Measurements from ENCODE around the gene SLC6A5. TPM values are rescaled to one million over a fixed set of nuclear protein-coding genes. Genes with fewer than 3 reads are reported as not detected.
"Not testable (repeated sequence)": the region's sequence is repeated elsewhere in the genome, so short reads cannot be mapped to it uniquely, and the experiment has no call there.

Gene SLC6A5
- not detected for polyA plus RNA-seq (ENCODE audit: insufficient read depth in 1 of 5, insufficient read length in 5 of 5, low replicate concordance in 1 of 5)
- long read RNA-seq, donor 1 = 0 reads
- long read RNA-seq, donor 2 = 0 reads
- long read RNA-seq, donor 3 = 0 reads
- long read RNA-seq, donor 4 = 0 reads
- long read RNA-seq, donor 5 = 0 reads
- long read RNA-seq, donor 6 = 0 reads
- long read RNA-seq, donor 7 = 0 reads
- long read RNA-seq, donor 8 = 0 reads

- peak; percentile 31 to 47 for DNase-seq
Observed at GRCh38 chr11:20599221-20600019, at the start of gene SLC6A5. Gene SLC6A5 (plus strand): TSS chr11:20599608. CDS start chr11:20599673, 65 bp downstream.

GRCh38 chr11:20551096-20551495 lies 48.3 kb upstream of the SLC6A5 start:
- no peak for DNase-seq

DNA sequence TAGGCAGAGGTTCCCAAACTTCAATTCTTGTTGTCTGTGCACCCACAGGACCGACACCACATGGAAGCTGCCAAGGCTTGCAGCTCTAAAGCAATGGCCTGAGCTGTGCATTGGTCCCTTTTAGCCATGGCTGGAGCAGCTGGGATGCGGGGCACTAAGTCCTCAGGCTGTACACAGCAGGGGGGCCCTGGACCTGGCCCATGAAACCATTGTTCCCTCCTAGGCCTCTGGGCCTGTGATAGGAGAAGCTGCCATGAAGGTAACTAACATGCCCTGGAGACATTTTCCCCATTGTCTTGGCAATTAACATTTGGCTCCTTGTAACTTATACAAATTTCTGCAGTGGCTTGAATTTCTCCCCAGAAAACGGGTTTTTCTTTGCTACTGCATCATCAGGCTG lies 43.6 kb upstream of the SLC6A5 start:
- no peak for DNase-seq

GRCh38 chr11:20556396-20556795 lies 43.0 kb upstream of the SLC6A5 start:
- not testable (repeated sequence) for DNase-seq

DNA sequence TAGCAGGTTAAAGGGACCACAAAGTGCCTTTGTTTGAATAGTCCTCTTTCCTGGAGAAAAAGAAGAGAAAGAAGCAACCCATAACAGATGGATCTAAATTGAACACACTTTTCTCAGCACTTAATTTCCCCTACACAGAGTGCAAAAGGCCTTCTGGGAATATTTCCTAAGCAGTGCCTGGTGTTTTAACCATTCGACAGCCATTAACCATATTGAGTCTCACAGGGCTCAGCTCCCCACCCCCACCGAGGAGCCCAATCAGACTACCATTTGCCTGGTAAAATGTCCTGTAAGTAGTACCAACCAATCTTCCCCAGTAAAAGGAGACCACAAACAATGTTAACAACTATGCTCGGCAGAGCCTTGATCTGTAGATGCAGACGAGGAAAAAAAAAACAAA lies 40.7 kb upstream of the SLC6A5 start:
- no peak for DNase-seq

DNA sequence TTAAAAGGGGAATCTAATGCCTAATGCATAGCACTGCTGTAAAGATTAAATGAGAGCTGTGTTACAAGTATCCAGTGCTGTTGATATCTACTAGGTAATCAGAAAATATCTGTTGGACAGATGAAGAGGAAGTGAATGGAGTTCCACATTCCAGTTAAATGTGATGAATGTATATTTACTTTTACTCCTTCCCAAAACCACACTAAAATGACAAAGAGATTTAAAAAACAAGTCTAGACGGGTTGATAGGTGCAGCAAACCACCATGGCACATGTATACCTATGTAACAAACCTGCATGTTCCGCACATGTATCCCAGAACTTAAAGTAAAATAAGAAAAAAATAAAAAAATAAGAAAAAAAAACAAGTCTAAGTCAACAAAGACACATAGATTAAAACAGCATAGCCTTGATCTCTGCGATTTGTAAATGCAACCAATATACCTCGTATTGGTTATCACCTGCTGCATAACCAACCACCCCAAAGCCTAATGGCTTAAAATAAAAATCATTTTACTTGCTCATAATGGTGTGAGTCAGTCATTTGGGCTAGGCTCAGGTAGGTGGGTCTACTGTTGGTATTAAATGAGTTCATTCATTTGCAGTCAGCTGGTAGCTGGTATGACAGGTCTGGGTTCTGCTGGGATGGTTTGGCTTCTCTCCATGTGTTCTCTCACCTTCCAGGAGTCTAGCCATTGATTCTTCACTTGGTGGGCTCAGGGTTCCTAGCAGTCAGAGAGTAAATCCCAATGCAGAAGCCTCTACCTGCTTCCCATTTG lies 39.7 kb upstream of the SLC6A5 start:
- DNase-seq = no peak

DNA sequence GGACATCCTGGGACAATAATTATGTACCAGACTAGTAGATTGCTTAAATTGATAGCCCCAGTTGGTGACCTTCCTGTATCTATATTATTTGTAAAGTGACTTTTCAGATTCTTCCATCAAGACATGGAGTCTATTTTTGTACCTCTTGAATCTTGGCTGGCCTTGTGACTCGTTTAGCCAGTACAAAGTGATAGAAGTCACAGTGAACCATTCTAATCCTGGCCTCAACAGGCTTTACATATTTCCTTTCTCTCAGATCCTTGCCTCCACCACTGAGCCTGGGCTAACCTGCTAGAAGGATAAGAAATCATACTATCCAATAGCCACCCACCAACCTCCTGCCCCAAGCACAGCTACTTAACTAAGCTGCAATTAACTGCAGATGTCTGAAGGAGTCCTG lies 37.5 kb upstream of the SLC6A5 start:
- no peak for DNase-seq

DNA sequence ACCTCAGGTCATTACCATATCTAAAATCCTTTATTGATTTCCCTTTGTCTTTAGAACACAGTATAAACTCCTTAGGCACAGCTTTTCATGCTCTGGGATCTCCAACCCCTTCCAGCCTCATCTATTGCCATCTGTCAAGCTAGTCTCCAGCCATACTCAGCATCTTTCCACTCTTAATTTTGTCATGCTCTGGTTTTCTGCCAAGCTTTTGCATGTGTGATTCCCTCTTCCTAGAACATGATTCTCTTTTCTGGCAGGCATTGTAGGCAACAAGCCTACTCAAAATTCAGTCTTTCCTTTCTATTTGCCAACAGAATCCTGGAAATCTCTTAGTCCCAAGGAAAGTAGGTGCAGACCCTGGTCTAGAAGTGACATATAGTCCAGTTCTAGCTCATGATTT lies 35.5 kb upstream of the SLC6A5 start:
- DNase-seq = no peak

DNA sequence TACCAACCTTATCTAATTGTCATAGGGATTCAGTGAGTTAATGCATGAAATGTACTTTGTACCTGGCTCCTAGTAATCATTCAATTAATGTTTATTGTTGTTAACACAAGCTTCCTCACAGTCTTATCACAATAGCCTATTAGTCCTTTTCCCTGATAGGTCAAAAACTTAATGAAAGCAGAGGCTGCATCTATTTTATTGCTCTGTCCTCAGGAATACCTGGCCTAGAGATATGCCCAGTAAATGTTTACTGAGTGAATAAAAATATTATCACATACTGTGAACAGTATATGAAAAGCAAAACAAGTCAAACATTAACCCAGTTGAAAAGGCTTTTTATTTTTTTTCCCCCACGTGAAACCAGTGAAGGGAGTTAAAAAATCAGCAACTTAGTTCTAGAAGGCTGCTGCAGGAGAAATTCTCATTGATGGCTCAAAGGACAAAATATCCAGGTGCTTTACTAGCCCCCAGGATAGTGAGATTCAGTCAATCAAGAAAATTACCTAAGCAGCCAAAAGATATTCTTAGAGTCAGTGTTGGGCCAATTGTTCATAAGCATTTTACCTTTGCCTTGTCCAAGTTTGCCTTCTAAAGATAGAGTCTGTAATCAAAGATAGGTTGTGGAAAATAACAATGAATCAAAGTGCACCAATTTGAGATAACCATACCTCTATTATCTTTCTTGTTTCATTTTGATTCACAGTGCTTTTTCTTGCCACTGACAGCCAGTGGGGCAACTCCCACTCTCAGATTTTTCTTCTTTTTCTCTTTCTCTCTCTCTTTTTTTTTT lies 34.4 kb upstream of the SLC6A5 start:
- no peak for DNase-seq

DNA sequence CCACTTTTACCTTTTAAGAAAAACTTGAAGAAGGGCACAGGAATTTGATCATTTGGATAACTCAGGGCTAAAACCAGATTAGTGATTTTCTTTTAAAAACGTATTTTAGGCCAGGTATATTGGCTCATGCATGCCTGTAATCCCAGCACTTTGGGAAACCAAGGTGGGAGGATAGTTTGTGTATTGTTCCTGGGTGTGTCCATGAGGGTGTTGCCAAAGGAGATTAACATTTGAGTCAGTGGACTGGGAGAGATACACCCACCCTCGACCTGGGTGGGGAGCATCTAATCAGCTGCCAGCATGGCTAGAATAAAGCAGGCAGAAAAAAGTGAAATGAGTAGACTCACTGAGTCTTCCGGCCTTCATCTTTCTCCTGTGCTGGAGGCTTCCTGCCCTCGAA lies 33.3 kb upstream of the SLC6A5 start:
- DNase-seq = not testable (repeated sequence)

DNA sequence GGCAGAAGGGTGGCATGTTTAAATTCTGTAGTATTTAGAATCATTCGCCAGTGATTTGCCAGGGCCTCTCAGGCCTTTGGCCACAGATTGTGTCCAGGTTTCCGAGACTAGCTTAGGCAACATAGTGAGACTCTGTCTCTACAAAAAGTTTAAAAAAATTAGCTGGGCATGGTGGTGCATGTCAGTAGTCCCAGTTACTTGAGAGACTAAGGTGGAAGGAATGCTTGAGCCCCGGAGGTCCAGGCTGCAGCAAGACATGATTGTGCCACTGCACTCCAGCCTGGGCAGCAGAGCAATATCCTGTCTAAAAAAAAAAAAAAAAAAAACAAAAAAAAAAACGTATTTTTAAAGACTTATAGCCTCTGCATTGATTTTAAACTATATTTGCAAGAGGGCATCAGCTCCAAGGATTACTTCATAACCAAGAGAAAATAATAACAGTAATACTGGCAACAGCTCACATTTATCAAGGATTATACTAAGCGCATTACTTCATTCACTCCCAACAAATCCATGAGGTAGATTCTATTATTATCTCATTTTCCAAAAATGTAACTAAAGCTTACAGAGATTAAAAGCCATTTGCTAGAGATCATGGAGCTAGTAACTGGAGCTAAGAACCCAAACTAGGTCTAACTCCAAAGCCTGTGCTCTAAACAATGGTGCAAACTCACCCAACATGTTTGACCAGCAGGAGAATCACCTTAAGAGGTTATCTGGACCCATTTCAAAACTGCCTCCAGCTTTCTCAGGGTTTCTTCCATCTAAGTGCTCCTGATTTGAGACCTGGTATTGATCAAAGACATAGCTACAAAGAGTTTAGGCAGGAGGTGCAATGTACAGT lies 32.6 kb upstream of the SLC6A5 start:
- no peak for DNase-seq

GRCh38 chr11:20579725-20580124 lies 19.7 kb upstream of the SLC6A5 start:
- not testable (repeated sequence) for DNase-seq

GRCh38 chr11:20583201-20583600 lies 16.2 kb upstream of the SLC6A5 start:
- DNase-seq = no peak

- DNase-seq = no peak
Observed at GRCh38 chr11:20584093-20584774, 15.2 kb upstream of the SLC6A5 start.

GRCh38 chr11:20589796-20590195 lies 9.6 kb upstream of the SLC6A5 start:
- no peak for DNase-seq

DNA sequence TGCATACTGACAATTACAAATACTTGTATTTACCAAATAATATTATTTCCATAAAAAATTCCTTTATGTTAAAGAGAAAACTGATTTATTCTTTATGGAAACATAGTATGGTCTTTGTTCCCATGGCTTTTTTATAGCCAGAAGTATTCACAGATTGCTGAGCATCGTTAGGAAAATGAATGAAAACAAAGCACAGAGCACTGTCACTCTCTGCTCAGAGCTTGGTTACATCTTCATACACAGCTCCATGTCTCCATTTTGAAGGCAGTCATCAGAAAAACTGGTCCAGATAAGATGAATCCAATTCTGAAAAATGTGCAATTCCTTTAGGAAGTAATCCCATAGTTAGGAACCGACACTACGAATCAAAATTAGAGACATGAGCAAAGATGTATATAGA lies 9.0 kb upstream of the SLC6A5 start:
- no peak for DNase-seq

GRCh38 chr11:20592741-20593140 lies 6.7 kb upstream of the SLC6A5 start:
- DNase-seq = no peak

- no peak for DNase-seq
Observed at GRCh38 chr11:20594274-20595061, 4.9 kb upstream of the SLC6A5 start.

DNA sequence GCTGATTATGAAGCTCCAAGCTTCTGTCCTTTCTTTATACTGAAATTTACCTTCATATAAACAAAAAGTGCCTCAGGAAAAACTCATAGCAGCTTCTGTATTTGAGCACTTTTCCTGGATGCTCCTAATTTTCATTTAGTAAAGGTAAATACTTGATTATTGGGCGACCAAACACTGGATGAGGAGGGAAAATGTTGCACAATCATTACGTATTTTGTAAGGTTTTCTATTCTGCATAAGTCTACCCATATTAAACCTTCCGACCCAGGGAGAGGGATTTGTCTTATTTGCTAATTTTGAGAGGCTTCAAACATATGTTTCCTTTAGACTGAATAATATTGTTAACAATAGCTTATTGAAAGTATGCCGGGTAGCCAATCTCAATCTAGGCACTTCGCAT lies 4.3 kb upstream of the SLC6A5 start:
- no peak for DNase-seq
